Fibroblast of lung (primary cell): Measurements from ENCODE around the gene ELOVL5. TPM values are rescaled to one million over a fixed set of nuclear protein-coding genes. Genes with fewer than 3 reads are reported as not detected.

Source experiments
- DNase-seq, 2 donors: peaks; one replicate each; pipeline versions ENCODE4 v3.0.0 to v3.0.0-alpha.2; 2010; ENCODE audit warnings: low read depth in 2 of 2
- H2AFZ ChIP-seq: 2 replicates; pipeline ENCODE4 v1.5.1; 2012; ENCODE audit warnings: low read length, control low read depth, inconsistent platforms
- H3K27ac ChIP-seq: 2 replicates; pipeline ENCODE4 v1.5.1; 2011; ENCODE audit warnings: low read length, control low read depth; ENCODE audit not compliant: insufficient read depth
- H3K27me3 ChIP-seq: 2 replicates; pipeline ENCODE4 v1.5.1; 2011; ENCODE audit warnings: mild to moderate bottlenecking, low read length; ENCODE audit not compliant: control insufficient read depth, insufficient read depth
- H3K36me3 ChIP-seq: 2 replicates; pipeline ENCODE4 v1.5.1; 2011; ENCODE audit warnings: low read length; ENCODE audit not compliant: control insufficient read depth, insufficient read depth
- H3K4me1 ChIP-seq: 2 replicates; pipeline ENCODE4 v1.5.1; 2011; ENCODE audit warnings: low read length; ENCODE audit not compliant: control insufficient read depth, insufficient read depth; ENCODE audit errors: extremely low read depth
- H3K4me2 ChIP-seq: 2 replicates; pipeline ENCODE4 v1.5.1; 2011; ENCODE audit warnings: low read length, control low read depth; ENCODE audit not compliant: insufficient read depth; ENCODE audit errors: extremely low read depth
- H3K4me3 ChIP-seq, 4 experiments: fragments of 200-600 bp in 1 of 4; sonication (generic) in 1 of 4; replicated peaks in 1 of 4; 2 replicates each; pipeline ENCODE4 v1.5.1; 2011 to 2016; ENCODE audit warnings: low read length in 4 of 4, low read depth in 3 of 4, mild to moderate bottlenecking in 3 of 4, control low read depth in 2 of 4, inconsistent platforms in 1 of 4, mixed read lengths in 1 of 4; ENCODE audit not compliant: insufficient read depth in 1 of 4; ENCODE audit errors: control extremely low read depth in 1 of 4
- H3K79me2 ChIP-seq: 2 replicates; pipeline ENCODE4 v1.5.1; 2012; ENCODE audit warnings: mild to moderate bottlenecking, low read length, inconsistent platforms; ENCODE audit not compliant: control insufficient read depth, insufficient read depth
- H3K9ac ChIP-seq: 2 replicates; pipeline ENCODE4 v1.5.1; 2011; ENCODE audit warnings: mild to moderate bottlenecking, low read length, control low read depth; ENCODE audit not compliant: insufficient read depth
- H3K9me3 ChIP-seq: 2 replicates; pipeline ENCODE4 v1.5.1; 2012; ENCODE audit warnings: low read depth, low read length; ENCODE audit not compliant: control insufficient read depth, insufficient read depth
- H4K20me1 ChIP-seq: 2 replicates; pipeline ENCODE4 v1.5.1; 2011; ENCODE audit warnings: low read length; ENCODE audit not compliant: control insufficient read depth, insufficient read depth; ENCODE audit errors: extremely low read depth
- EZH2 ChIP-seq: IDR thresholded peaks from 2 replicates; pipeline ENCODE4 v1.5.1; 2012; ENCODE audit warnings: low read length, control low read depth, mild to moderate bottlenecking; ENCODE audit errors: missing control alignments
- polyA plus RNA-seq, 2 donors: library from polyadenylated mRNA; depleted of rRNA in 1 of 2; stranded (reverse) in 1 of 2; unstranded in 1 of 2; fragments of >200 nt; gene quantifications; 2 replicates each; pipeline ENCODE4 v1.2.1, GENCODE V29; 2011 to 2012; ENCODE audit warnings: missing spikeins in 1 of 2
- total RNA-seq: library from RNA; depleted of rRNA; stranded (reverse); fragments of >200 nt; gene quantifications from 2 replicates; pipeline ENCODE4 v1.2.1, GENCODE V29; 2014
- TF ChIP-seq, protein P1 (sequence below), 2 donors: IDR thresholded peaks in 1 of 2; conservative IDR thresholded peaks in 1 of 2; 1 replicate in 1 of 2; 2 replicates in 1 of 2; pipeline ENCODE4 v1.5.1; 2011 to 2012; ENCODE audit warnings: low read length in 2 of 2, control low read depth in 1 of 2, inconsistent platforms in 1 of 2, low read depth in 1 of 2, mild to moderate bottlenecking in 1 of 2

ELOVL5 gene
- total and polyA plus RNA-seq, 2 donors (not counting 1 experiment from before 2014, with no cell fraction given), result 67.7 to 96.7 TPM

DNA sequence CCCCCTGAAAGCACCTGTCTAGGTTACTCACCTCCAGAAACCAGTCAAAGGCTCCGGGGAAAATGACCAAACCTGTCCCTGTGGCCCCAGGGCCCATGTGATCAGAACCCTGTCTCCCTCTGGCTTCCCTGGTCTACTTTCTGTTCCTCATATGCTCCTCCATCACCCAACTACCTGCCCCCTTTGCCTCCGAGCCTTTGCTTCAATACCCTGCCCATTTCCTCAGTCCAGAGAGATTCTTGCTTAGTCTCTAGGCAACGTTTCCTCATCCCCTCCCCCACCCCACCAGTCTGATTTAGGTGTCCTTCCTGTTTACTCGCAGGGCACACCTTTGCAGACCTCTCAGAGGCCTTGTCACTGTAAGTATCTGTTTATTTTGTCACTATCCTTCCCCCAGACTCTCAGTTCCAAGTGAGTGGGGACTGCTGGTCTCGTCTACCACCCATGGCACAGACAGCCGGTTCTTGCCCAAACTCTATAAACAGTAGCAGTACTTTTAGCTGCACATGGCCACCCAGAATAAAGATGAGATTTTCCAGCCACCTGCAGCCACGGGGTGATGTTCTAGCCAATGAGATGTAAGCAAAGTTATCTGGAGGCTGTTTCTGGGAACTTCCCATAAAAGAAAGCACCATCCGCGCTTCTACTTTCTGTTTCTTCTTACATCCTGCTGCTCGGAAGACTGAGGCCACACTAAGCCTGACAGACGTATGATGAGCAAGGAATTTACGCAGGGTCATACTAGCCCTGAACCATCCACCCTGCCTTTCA lies 13.3 kb downstream of the ELOVL5 start:
- Histone ChIP-seq H3K9me3 (no peaks in the 10 kb centered on the region), H3K4me2 (no peak overlapping the region), H3K4me1 (no peaks in the 10 kb centered on the region), H3K9ac (no peak overlapping the region), H3K4me3 (no peak overlapping the region), H4K20me1 (no peaks in the 10 kb centered on the region), H3K27ac (no peak overlapping the region), H2AFZ (no peak overlapping the region), H3K79me2 (peaks cover 73% of the 10 kb centered on the region), H3K36me3 (no peaks in the 10 kb centered on the region), H3K27me3 (no peaks in the 10 kb centered on the region)
- DNase-seq, result no peak
- TF ChIP-seq, protein P1, sequence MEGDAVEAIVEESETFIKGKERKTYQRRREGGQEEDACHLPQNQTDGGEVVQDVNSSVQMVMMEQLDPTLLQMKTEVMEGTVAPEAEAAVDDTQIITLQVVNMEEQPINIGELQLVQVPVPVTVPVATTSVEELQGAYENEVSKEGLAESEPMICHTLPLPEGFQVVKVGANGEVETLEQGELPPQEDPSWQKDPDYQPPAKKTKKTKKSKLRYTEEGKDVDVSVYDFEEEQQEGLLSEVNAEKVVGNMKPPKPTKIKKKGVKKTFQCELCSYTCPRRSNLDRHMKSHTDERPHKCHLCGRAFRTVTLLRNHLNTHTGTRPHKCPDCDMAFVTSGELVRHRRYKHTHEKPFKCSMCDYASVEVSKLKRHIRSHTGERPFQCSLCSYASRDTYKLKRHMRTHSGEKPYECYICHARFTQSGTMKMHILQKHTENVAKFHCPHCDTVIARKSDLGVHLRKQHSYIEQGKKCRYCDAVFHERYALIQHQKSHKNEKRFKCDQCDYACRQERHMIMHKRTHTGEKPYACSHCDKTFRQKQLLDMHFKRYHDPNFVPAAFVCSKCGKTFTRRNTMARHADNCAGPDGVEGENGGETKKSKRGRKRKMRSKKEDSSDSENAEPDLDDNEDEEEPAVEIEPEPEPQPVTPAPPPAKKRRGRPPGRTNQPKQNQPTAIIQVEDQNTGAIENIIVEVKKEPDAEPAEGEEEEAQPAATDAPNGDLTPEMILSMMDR (conservative IDR thresholded peaks at IDR 0.05 in 1 of 2, IDR thresholded peaks at IDR 0.05 in 1 of 2; ENCODE audit: low read depth in 1 of 2, low read length in 2 of 2), result no peak
- no peak for TF ChIP-seq EZH2

DNA sequence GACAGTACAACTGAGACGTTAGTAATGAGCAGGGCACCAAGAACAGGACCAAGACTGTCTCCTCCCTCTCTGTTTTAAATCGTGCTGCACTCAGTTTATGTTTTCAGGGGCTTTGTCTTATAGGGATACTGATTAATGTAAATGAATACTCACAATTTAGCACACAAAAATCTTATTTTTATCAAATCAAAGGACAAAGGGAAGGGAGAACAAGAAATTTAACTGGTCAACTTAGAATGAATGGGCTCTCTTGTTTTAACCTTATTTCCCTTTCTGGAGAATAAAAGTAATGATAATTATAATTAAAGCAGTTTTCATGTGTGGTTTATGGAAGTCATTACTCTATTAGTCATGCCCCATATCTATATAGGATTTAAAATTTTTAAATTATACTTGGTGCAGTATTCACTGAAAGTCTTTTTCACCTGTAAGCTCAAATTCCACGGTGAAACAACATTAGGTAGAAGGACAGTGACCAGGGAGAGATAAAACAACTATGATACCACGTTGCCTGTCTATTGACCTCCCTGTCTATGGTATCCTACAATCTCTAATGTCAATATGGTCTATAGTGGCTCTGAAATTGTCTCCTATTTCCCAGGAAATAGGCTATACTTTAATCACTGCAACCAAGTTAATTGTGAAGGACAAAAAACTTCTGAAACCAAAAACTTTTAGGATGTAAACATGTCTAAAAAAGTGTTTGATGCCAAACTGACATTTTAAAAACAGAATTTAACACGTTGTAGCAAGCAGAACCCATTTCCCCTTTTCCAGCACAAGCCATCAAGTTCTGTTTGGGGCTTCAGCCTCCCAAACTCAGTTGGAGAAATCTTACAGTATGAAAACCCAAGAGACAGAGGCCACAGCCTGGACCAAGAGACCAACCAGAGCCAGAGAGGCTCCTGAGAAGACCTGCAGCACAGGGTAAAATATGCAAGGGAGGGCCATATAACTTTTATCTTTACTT lies 15.0 kb downstream of the ELOVL5 start:
- Histone ChIP-seq H3K27ac (no peak overlapping the region), H3K36me3 (no peaks in the 10 kb centered on the region), H3K79me2 (peaks cover 66% of the 10 kb centered on the region), H3K4me1 (no peaks in the 10 kb centered on the region), H4K20me1 (no peaks in the 10 kb centered on the region), H3K9me3 (no peaks in the 10 kb centered on the region), H3K27me3 (no peaks in the 10 kb centered on the region), H3K4me3 (no peak overlapping the region), H3K9ac (no peak overlapping the region), H2AFZ (no peak overlapping the region), H3K4me2 (no peak overlapping the region)
- no peak for DNase-seq
- TF ChIP-seq, protein P1 (conservative IDR thresholded peaks at IDR 0.05 in 1 of 2, IDR thresholded peaks at IDR 0.05 in 1 of 2; ENCODE audit: low read depth in 1 of 2, low read length in 2 of 2), result no peak
- no peak for TF ChIP-seq EZH2

DNA sequence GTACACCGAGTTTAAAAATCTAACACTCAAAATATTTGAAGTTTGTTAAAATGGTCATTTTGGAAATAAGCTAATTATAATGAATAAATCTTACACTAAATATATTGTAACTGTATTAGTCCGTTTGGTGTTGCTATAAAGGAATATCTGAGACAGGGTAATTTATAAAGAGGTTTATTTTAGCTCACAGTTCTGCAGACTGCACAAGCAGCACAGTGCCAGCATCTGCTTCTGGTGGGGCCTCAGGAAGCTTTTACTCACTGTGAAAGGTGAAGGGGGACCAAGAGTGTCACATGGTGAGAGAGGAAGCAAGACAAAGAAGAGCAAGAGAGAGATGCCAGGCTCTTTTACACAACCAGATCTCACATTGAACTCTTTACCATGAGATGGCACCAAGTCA lies 17.1 kb downstream of the ELOVL5 start:
- H3K9me3 ChIP-seq, result no peaks in the 10 kb centered on the region
- no peak overlapping the region for H3K4me3 ChIP-seq
- peaks cover 51% of the 10 kb centered on the region for H3K79me2 ChIP-seq
- H3K36me3 ChIP-seq, result no peaks in the 10 kb centered on the region
- H3K27ac ChIP-seq, result no peak overlapping the region
- H3K9ac ChIP-seq, result no peak overlapping the region
- H2AFZ ChIP-seq, result no peak overlapping the region
- no peaks in the 10 kb centered on the region for H4K20me1 ChIP-seq
- DNase-seq, result no peak
- TF ChIP-seq, protein P1 (conservative IDR thresholded peaks at IDR 0.05 in 1 of 2, IDR thresholded peaks at IDR 0.05 in 1 of 2; ENCODE audit: low read depth in 1 of 2, low read length in 2 of 2), result no peak
- no peak for TF ChIP-seq EZH2
- H3K27me3 ChIP-seq, result no peaks in the 10 kb centered on the region
- H3K4me1 ChIP-seq, result peaks cover 8% of the 10 kb centered on the region
- H3K4me2 ChIP-seq, result no peak overlapping the region
